K562 (cell line): ENCODE data around the gene MPG. TPM values are rescaled to one million over a fixed set of nuclear protein-coding genes. Genes with fewer than 3 reads are reported as not detected.

Experiments
- ASH1L ChIP-seq: fragments of 450-650 bp; IDR thresholded peaks from 2 replicates; pipeline ENCODE4 v1.6.1; 2018; ENCODE audit warnings: borderline replicate concordance, mild to moderate bottlenecking, low read depth; ENCODE audit not compliant: partially characterized antibody
- BCOR ChIP-seq: fragments of 450-650 bp; IDR thresholded peaks from 2 replicates; pipeline ENCODE4 v1.6.1; 2016
- CHD2 ChIP-seq: IDR thresholded peaks from 2 replicates; pipeline ENCODE4 v1.6.1; 2011; ENCODE audit warnings: low read depth, low read length
- CREBBP ChIP-seq: IDR thresholded peaks from one replicate; pipeline ENCODE4 v1.6.1; 2012; ENCODE audit warnings: low read depth, mild to moderate bottlenecking, control low read depth, inconsistent platforms, low read length
- CREM ChIP-seq: IDR thresholded peaks from 2 replicates; pipeline ENCODE4 v1.6.1; 2014; ENCODE audit warnings: antibody characterized with exemption, low read depth
- CTBP1 ChIP-seq: fragments of 450-650 bp; IDR thresholded peaks from 2 replicates; pipeline ENCODE4 v1.6.1; 2016; ENCODE audit warnings: borderline replicate concordance
- EGR1 ChIP-seq: fragments of 450-650 bp; conservative IDR thresholded peaks from 2 replicates; pipeline ENCODE4 v1.6.1; 2017; ENCODE audit warnings: mild to moderate bottlenecking
- EHMT2 ChIP-seq: fragments of 450-650 bp; IDR thresholded peaks from 2 replicates; pipeline ENCODE4 v1.6.1; 2018; ENCODE audit warnings: antibody characterized with exemption
- EZH2 ChIP-seq: IDR thresholded peaks from 2 replicates; pipeline ENCODE4 v1.6.1; 2012; ENCODE audit warnings: low read depth, mild to moderate bottlenecking, inconsistent platforms, low read length, borderline replicate concordance
- FIP1L1 ChIP-seq: fragments of 200-400 bp; formaldehyde crosslinking; IDR thresholded peaks from 2 replicates; pipeline ENCODE4 v1.6.1; 2018; ENCODE audit warnings: mild to moderate bottlenecking, low read depth, low read length; ENCODE audit not compliant: poor library complexity, severe bottlenecking
- HDAC1 ChIP-seq, 2 experiments: fragments of 450-650 bp; IDR thresholded peaks; 2 replicates each; pipeline ENCODE4 v1.6.1; 2016 to 2017; ENCODE audit warnings: inconsistent platforms in 1 of 2, mild to moderate bottlenecking in 1 of 2, moderate library complexity in 1 of 2
- KLF10 ChIP-seq: fragments of 250-450 bp; sonication (Bioruptor Pico); IDR thresholded peaks from 2 replicates; pipeline ENCODE4 v1.6.1; 2021; ENCODE audit warnings: matching md5 sums
- KLF6 ChIP-seq: fragments of 250-450 bp; sonication (Bioruptor Pico); IDR thresholded peaks from 2 replicates; pipeline ENCODE4 v1.4.0; 2020; ENCODE audit warnings: mild to moderate bottlenecking, moderate library complexity, borderline replicate concordance
- LARP7 ChIP-seq: fragments of 450-650 bp; IDR thresholded peaks from 2 replicates; pipeline ENCODE4 v1.6.1; 2016
- LEF1 ChIP-seq: fragments of 450-650 bp; IDR thresholded peaks from 2 replicates; pipeline ENCODE4 v1.6.1; 2016; ENCODE audit warnings: mild to moderate bottlenecking
- MEF2A ChIP-seq: IDR thresholded peaks from 2 replicates; pipeline ENCODE4 v1.6.1; 2011; ENCODE audit warnings: low read depth, mild to moderate bottlenecking, low read length, moderate library complexity; ENCODE audit not compliant: control insufficient read depth
- MXD1 ChIP-seq: fragments of 250-450 bp; sonication (Bioruptor Pico); IDR thresholded peaks from 2 replicates; pipeline ENCODE4 v1.8.0; 2021; ENCODE audit warnings: borderline replicate concordance, mild to moderate bottlenecking, moderate library complexity; ENCODE audit not compliant: poor library complexity, severe bottlenecking
- NFE2L1 ChIP-seq: fragments of 450-650 bp; IDR thresholded peaks from 2 replicates; pipeline ENCODE4 v1.6.1; 2016; ENCODE audit warnings: missing genetic modification characterization, low read depth, mild to moderate bottlenecking, missing compliant biosample characterization, moderate library complexity, borderline replicate concordance
- RBBP5 ChIP-seq: fragments of 200-600 bp; sonication (generic); IDR thresholded peaks from 2 replicates; pipeline ENCODE4 v1.6.1; 2012; ENCODE audit warnings: borderline replicate concordance, mild to moderate bottlenecking, low read length, control low read depth, inconsistent platforms; ENCODE audit not compliant: insufficient read depth, poor library complexity, severe bottlenecking
- RBM14 ChIP-seq: fragments of 200-400 bp; formaldehyde crosslinking; IDR thresholded peaks from 2 replicates; pipeline ENCODE4 v1.6.1; 2018; ENCODE audit warnings: low read depth, mild to moderate bottlenecking, low read length, moderate library complexity, borderline replicate concordance; ENCODE audit not compliant: insufficient read depth
- RFX7 ChIP-seq: fragments of 250-450 bp; sonication (Bioruptor Pico); IDR thresholded peaks from 2 replicates; pipeline ENCODE4 v1.5.1; 2021; ENCODE audit warnings: mild to moderate bottlenecking
- SMARCA4 ChIP-seq: fragments of 450-650 bp; IDR thresholded peaks from 2 replicates; pipeline ENCODE4 v1.6.1; 2016
- SRF ChIP-seq, 2 experiments: fragments of 250-450, 450-650 bp in 1 of 2; sonication (Bioruptor Pico) in 1 of 2; sonication (generic) in 1 of 2; formaldehyde crosslinking; IDR thresholded peaks; 2 replicates each; pipeline versions ENCODE4 v1.5.0 to v1.5.1; 2020 to 2022; ENCODE audit warnings: mild to moderate bottlenecking in 1 of 2, missing genetic modification reagents in 1 of 2
- STAG1 ChIP-seq: sonication (generic); formaldehyde crosslinking; IDR thresholded peaks from 2 replicates; pipeline ENCODE4 v1.5.0; 2020; ENCODE audit warnings: missing genetic modification reagents, borderline replicate concordance
- TBL1XR1 ChIP-seq, 2 experiments: IDR thresholded peaks; 2 replicates each; pipeline ENCODE4 v1.6.1; 2012; ENCODE audit warnings: improper control_type of control experiment in 2 of 2, low read length in 2 of 2, mild to moderate bottlenecking in 1 of 2
- TCF3 ChIP-seq: sonication (generic); formaldehyde crosslinking; IDR thresholded peaks from 2 replicates; pipeline ENCODE4 v1.4.0; 2020; ENCODE audit warnings: mild to moderate bottlenecking, missing genetic modification reagents
- TEAD1 ChIP-seq, 2 experiments: fragments of 450-650 bp in 1 of 2; sonication (generic) in 1 of 2; formaldehyde crosslinking; IDR thresholded peaks; 2 replicates each; pipeline versions ENCODE4 v1.4.0 to v1.8.0; 2020 to 2022; ENCODE audit warnings: mild to moderate bottlenecking in 2 of 2, missing genetic modification reagents in 1 of 2
- VEZF1 ChIP-seq: fragments of 200-800 bp; sonication (Bioruptor generic); IDR thresholded peaks from 2 replicates; pipeline ENCODE4 v1.6.1; 2017; ENCODE audit warnings: missing genetic modification characterization, missing compliant biosample characterization
- ZFP1 ChIP-seq: fragments of 450-650 bp; formaldehyde crosslinking; IDR thresholded peaks from 2 replicates; pipeline ENCODE4 v1.4.0; 2020; ENCODE audit warnings: mild to moderate bottlenecking, mixed read lengths
- ZNF197 ChIP-seq: fragments of 200-800 bp; sonication (Bioruptor generic); IDR thresholded peaks from 2 replicates; pipeline ENCODE4 v1.6.1; 2016; ENCODE audit warnings: low read depth, missing genetic modification characterization, missing compliant biosample characterization
- polyA plus RNA-seq, 8 experiments: library from polyadenylated mRNA; depleted of rRNA in 4 of 8; stranded (reverse) in 5 of 8; unstranded in 3 of 8; fragments of >200 nt; fragmentation: Nextera tagmentation in 2 of 8; fragmentation: Illumina TruSeq in 1 of 8; extraction: Ambion mirVana in 2 of 8; extraction: Trizol in 1 of 8; gene quantifications; 2 replicates each; pipeline versions ENCODE4 v1.2.1 to v1.2.3, GENCODE V29; 2011 to 2014; ENCODE audit warnings: inconsistent platforms in 1 of 8, missing spikeins in 1 of 8
- total RNA-seq, 7 experiments: library from RNA; depleted of rRNA in 6 of 7; stranded (reverse); fragments of >200 nt in 6 of 7; fragmentation: Illumina TruSeq in 2 of 7; extraction: Trizol in 2 of 7; gene quantifications; 2 replicates each; pipeline versions ENCODE4 v1.2.1 to v1.2.3, GENCODE V29; 2011 to 2021; ENCODE audit warnings: low replicate concordance in 1 of 7

MPG gene
- total and polyA plus RNA-seq, 9 of the 15 experiments (the other 6 are each of a cell fraction or from before 2014, with no cell fraction given), result 0.42 to 226 (median 36.2) TPM

- TF ChIP-seq MEF2A (no peak), VEZF1 (CRISPR knock-in tag) (peak; percentile 58), TCF3 (CRISPR knock-in tag) (peak; percentile 51), RFX7 (CRISPR knock-in tag) (no peak), SMARCA4 (0 out of 2 replicates have a peak, but pooled peaks have one; percentile 40), NFE2L1 (tag) (no peak), RBM14 (no peak), EGR1 (peak; percentile 54), ASH1L (no peak), ZNF197 (CRISPR knock-in tag) (no peak), KLF6 (CRISPR knock-in tag) (no peak), CREM (peak; percentile 78), RBBP5 (peak; percentile 43), CREBBP (no peak), BCOR (peak; percentile 27; the same call in 1 of the 2 replicates), CHD2 (0 out of 2 replicates have a peak, but pooled peaks have one; percentile 21), LEF1 (no peak; the same call in 1 of the 2 replicates), KLF10 (CRISPR knock-in tag) (no peak), LARP7 (no peak), MXD1 (CRISPR knock-in tag) (no peak), EHMT2 (peak; percentile 37; the same call in 1 of the 2 replicates), EZH2 (no peak), CTBP1 (peak; percentile 78; the same call in 1 of the 2 replicates), TBL1XR1 (IDR thresholded peaks at IDR 0.05; ENCODE audit: low read length in 2 of 2) (peak in 1 of 2 experiments; percentile 55; a peak in 1 of 4 replicates), TEAD1 (CRISPR knock-in tag; IDR thresholded peaks at IDR 0.05) (0 out of 4 replicates have a peak, but pooled peaks of 1 of the 2 experiments have one; percentile 59), STAG1 (peak; percentile 79; the same call in 1 of the 2 replicates), ZFP1 (no peak), FIP1L1 (peak; percentile 92), HDAC1 (IDR thresholded peaks at IDR 0.05) (peak in 1 of 2 experiments; percentile 82; a peak in 2 of 4 replicates), SRF (CRISPR knock-in tag; IDR thresholded peaks at IDR 0.05) (0 out of 4 replicates have a peak, but pooled peaks of 1 of the 2 experiments have one; percentile 55)
These were observed 18.9 kb downstream of the MPG start (continued) for GRCh38 chr16:96935-97381.
